ENCODE measurements around the gene TRIM2. TPM values are rescaled to one million over a fixed set of nuclear protein-coding genes. Genes with fewer than 3 reads are reported as not detected.

The TRIM2 gene
- polyA plus RNA-seq, 1 of the 3 experiments (the other 2 are of a cell fraction), result 16.4 TPM

DNA sequence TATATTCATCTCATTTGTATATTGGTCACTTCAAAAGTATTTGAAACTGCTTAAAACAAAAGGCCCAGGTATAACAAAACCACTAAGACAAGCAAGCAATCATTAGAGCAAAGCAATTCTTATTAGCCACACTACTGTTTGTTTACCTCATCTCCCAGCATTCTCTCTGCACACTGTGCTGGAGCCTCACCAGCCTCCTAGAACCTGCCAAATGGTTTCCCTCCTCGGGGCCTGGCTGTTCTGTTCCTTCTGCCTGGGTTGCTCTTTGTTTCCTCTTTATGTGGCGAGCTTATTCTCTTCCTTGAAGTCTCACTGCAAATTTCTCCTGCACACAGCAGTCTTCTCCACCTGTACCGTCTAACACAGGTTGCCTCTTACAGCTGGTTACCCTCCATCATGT is 72.7 kb downstream of the TRIM2 start:
- 78% methylated on average over 3 of the region's 3 CpGs for WGBS (ENCODE audit: low lambda C conversion rate)
- no peak for DNase-seq
- Histone ChIP-seq H3K27ac (ENCODE audit: low read depth in 2 of 2, low read length in 1 of 2) (no peak overlapping the region), H4K20me1 (ENCODE audit: insufficient read depth) (no peaks in the 10 kb centered on the region), H3K4me1 (ENCODE audit: control insufficient read depth in 1 of 2, insufficient read depth in 2 of 2, low read depth in 1 of 2, low read length in 1 of 2) (no peaks in the 10 kb centered on the region; a peak in 1 of 4 replicates), H3K4me3 (ENCODE audit: low read depth in 2 of 2, low read length in 1 of 2) (no peak overlapping the region), H3K9me2 (no peaks in the 10 kb centered on the region), H3K4me2 (no peak overlapping the region), H3K79me2 (ENCODE audit: insufficient read depth) (peaks cover 13% of the 10 kb centered on the region; the same call in 1 of the 2 replicates), H3K36me3 (replicated peaks in 1 of 2; ENCODE audit: control insufficient read depth in 1 of 2, insufficient read depth in 2 of 2, low read length in 1 of 2) (peaks cover 12 to 24% of the 10 kb centered on the region in 2 experiments), H2AFZ (ENCODE audit: low read depth) (no peak overlapping the region), H3F3A (replicated peaks; ENCODE audit: insufficient read depth) (no peaks in the 10 kb centered on the region), H3K9ac (no peak overlapping the region), H3K27me3 (ENCODE audit: insufficient read depth) (no peaks in the 10 kb centered on the region), H3K9me3 (no peaks in the 10 kb centered on the region)
- ChIA-PET CTCF (interaction anchor here (1.2 to 1.3 kb wide), 2 partner anchors 11 to 41 kb away, joined by 3 to 4 read pairs; no protein-coding TSS in a partner anchor), POLR2A (no interaction called here)
- TF ChIP-seq, protein P1, sequence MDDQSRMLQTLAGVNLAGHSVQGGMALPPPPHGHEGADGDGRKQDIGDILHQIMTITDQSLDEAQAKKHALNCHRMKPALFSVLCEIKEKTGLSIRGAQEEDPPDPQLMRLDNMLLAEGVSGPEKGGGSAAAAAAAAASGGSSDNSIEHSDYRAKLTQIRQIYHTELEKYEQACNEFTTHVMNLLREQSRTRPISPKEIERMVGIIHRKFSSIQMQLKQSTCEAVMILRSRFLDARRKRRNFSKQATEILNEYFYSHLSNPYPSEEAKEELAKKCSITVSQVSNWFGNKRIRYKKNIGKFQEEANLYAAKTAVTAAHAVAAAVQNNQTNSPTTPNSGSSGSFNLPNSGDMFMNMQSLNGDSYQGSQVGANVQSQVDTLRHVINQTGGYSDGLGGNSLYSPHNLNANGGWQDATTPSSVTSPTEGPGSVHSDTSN (IDR thresholded peaks at IDR 0.05), result no peak
- TF ChIP-seq NRF1 (IDR thresholded peaks at IDR 0.05; ENCODE audit: low read depth, low read length) (no peak), TCF12 (IDR thresholded peaks at IDR 0.05) (no peak), ELF1 (IDR thresholded peaks at IDR 0.05) (no peak), FOXM1 (IDR thresholded peaks at IDR 0.05; ENCODE audit: low read depth) (no peak), SMC3 (IDR thresholded peaks at IDR 0.05; ENCODE audit: low read depth, low read length) (no peak), RAD21 (IDR thresholded peaks at IDR 0.05; ENCODE audit: low read length) (no peak)
- TF ChIP-seq, protein P2, sequence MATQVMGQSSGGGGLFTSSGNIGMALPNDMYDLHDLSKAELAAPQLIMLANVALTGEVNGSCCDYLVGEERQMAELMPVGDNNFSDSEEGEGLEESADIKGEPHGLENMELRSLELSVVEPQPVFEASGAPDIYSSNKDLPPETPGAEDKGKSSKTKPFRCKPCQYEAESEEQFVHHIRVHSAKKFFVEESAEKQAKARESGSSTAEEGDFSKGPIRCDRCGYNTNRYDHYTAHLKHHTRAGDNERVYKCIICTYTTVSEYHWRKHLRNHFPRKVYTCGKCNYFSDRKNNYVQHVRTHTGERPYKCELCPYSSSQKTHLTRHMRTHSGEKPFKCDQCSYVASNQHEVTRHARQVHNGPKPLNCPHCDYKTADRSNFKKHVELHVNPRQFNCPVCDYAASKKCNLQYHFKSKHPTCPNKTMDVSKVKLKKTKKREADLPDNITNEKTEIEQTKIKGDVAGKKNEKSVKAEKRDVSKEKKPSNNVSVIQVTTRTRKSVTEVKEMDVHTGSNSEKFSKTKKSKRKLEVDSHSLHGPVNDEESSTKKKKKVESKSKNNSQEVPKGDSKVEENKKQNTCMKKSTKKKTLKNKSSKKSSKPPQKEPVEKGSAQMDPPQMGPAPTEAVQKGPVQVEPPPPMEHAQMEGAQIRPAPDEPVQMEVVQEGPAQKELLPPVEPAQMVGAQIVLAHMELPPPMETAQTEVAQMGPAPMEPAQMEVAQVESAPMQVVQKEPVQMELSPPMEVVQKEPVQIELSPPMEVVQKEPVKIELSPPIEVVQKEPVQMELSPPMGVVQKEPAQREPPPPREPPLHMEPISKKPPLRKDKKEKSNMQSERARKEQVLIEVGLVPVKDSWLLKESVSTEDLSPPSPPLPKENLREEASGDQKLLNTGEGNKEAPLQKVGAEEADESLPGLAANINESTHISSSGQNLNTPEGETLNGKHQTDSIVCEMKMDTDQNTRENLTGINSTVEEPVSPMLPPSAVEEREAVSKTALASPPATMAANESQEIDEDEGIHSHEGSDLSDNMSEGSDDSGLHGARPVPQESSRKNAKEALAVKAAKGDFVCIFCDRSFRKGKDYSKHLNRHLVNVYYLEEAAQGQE (IDR thresholded peaks at IDR 0.05; ENCODE audit: low read depth, low read length), result no peak
- TF ChIP-seq, protein P3, sequence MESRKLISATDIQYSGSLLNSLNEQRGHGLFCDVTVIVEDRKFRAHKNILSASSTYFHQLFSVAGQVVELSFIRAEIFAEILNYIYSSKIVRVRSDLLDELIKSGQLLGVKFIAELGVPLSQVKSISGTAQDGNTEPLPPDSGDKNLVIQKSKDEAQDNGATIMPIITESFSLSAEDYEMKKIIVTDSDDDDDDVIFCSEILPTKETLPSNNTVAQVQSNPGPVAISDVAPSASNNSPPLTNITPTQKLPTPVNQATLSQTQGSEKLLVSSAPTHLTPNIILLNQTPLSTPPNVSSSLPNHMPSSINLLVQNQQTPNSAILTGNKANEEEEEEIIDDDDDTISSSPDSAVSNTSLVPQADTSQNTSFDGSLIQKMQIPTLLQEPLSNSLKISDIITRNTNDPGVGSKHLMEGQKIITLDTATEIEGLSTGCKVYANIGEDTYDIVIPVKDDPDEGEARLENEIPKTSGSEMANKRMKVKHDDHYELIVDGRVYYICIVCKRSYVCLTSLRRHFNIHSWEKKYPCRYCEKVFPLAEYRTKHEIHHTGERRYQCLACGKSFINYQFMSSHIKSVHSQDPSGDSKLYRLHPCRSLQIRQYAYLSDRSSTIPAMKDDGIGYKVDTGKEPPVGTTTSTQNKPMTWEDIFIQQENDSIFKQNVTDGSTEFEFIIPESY (IDR thresholded peaks at IDR 0.05; ENCODE audit: borderline replicate concordance, low read depth), result no peak

DNA sequence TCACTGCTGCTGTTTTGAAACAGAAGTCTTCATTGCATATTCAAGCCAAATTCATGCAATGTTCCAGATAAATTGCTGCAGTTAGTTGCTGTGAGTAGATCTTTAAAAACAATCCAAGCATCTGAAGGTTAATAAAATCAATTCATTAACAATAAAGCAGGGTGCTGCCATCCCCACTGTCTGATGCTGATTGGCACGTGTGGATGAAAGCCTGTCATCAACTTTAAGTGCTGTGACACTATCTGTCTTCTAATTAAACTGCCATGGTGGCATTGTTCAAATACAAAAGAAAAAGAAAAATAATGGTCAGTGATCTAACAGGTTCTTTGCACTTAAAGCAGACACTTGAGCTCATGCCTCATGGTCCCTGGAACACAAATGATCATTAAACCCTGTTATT is 77.2 kb downstream of the TRIM2 start:
- no peak for DNase-seq
- H3K9me3 ChIP-seq, result no peaks in the 10 kb centered on the region
- no peak overlapping the region for H3K4me2 ChIP-seq
- POLR2A ChIA-PET, result no interaction called here
- H3K4me3 ChIP-seq (ENCODE audit: low read depth in 2 of 2, low read length in 1 of 2), result no peak overlapping the region
- H3K9ac ChIP-seq, result no peak overlapping the region
- CTCF ChIA-PET, result interaction anchor here (1.0 to 1.7 kb wide), 2 partner anchors 10 to 11 kb away, joined by 3 read pairs; no protein-coding TSS in a partner anchor
- H3K4me1 ChIP-seq (ENCODE audit: control insufficient read depth in 1 of 2, insufficient read depth in 2 of 2, low read depth in 1 of 2, low read length in 1 of 2), result no peaks in the 10 kb centered on the region
- WGBS (ENCODE audit: low lambda C conversion rate), result 70% methylated on average over 1 of the region's 1 CpG
- H2AFZ ChIP-seq (ENCODE audit: low read depth), result no peak overlapping the region
- no peaks in the 10 kb centered on the region for H3K9me2 ChIP-seq
- H3F3A ChIP-seq (replicated peaks; ENCODE audit: insufficient read depth), result no peaks in the 10 kb centered on the region
- TF ChIP-seq EZH2phosphoT487 (IDR thresholded peaks at IDR 0.05; ENCODE audit: borderline replicate concordance, low read depth), result no peak
- TF ChIP-seq, protein P3 (IDR thresholded peaks at IDR 0.05; ENCODE audit: borderline replicate concordance, low read depth), result no peak
- no peaks in the 10 kb centered on the region for H3K79me2 ChIP-seq (ENCODE audit: insufficient read depth)
- H3K27ac ChIP-seq (ENCODE audit: low read depth in 2 of 2, low read length in 1 of 2), result no peak overlapping the region
- no peaks in the 10 kb centered on the region for H4K20me1 ChIP-seq (ENCODE audit: insufficient read depth)
- peaks cover 22% of the 10 kb centered on the region in 2 experiments for H3K36me3 ChIP-seq (replicated peaks in 1 of 2; ENCODE audit: control insufficient read depth in 1 of 2, insufficient read depth in 2 of 2, low read length in 1 of 2)
- H3K27me3 ChIP-seq (ENCODE audit: insufficient read depth), result no peaks in the 10 kb centered on the region
